Measurements from ENCODE around the gene OAS2.

OAS2 gene

DNA sequence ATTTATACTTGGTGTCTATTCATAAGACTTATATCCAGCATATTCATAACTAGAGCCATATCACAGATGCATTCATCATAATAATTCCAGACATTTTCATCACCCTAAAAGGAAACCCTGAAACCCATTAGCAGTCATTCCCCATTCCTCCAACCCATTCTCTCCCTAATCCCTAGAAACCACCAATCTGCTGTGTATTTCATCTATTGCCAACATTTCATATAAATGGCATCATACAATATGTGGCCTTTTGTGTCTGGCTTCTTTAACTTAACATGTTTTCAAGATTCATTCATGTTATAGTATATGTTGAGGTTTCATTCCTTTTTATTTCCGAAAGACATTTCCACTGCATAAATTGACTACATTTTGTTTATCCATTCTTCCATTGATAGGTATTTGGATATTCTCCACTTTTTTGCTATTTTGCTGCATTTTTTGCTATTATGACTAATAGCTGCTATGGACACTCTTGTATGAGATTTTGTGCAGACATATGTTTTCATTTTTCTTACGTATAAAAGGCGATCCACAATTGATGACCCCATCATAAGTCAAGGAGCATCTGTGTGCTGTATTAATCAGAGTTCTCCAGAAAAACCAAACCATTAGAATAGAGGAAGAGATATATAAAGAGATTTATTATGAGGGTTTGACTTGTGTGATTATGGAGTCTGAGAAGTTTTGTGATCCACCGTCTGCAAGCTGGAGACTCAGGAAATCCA, 5.1 kb upstream of the OAS2 start:
- H3K4me3 ChIP-seq (IDR thresholded peaks at IDR 0.05; ENCODE audit: insufficient read depth, low read depth, low read length): no peak overlapping the region
- no peak overlapping the region for H2AFZ ChIP-seq (ENCODE audit: low read depth)
- no peaks in the 10 kb centered on the region for H3K36me3 ChIP-seq (ENCODE audit: insufficient read depth)
- H3K27ac ChIP-seq: no peak overlapping the region
- H3K79me2 ChIP-seq (ENCODE audit: insufficient read depth, low read depth): no peaks in the 10 kb centered on the region
- H4K20me1 ChIP-seq (ENCODE audit: insufficient read depth): no peaks in the 10 kb centered on the region
- TF ChIP-seq, protein P1, sequence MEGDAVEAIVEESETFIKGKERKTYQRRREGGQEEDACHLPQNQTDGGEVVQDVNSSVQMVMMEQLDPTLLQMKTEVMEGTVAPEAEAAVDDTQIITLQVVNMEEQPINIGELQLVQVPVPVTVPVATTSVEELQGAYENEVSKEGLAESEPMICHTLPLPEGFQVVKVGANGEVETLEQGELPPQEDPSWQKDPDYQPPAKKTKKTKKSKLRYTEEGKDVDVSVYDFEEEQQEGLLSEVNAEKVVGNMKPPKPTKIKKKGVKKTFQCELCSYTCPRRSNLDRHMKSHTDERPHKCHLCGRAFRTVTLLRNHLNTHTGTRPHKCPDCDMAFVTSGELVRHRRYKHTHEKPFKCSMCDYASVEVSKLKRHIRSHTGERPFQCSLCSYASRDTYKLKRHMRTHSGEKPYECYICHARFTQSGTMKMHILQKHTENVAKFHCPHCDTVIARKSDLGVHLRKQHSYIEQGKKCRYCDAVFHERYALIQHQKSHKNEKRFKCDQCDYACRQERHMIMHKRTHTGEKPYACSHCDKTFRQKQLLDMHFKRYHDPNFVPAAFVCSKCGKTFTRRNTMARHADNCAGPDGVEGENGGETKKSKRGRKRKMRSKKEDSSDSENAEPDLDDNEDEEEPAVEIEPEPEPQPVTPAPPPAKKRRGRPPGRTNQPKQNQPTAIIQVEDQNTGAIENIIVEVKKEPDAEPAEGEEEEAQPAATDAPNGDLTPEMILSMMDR (conservative IDR thresholded peaks at IDR 0.05; ENCODE audit: low read depth, low read length): no peak
- no peak overlapping the region for H3K9ac ChIP-seq
- H3K4me1 ChIP-seq (ENCODE audit: low read depth, poor library complexity, severe bottlenecking): peaks cover 13% of the 10 kb centered on the region
- no peaks in the 10 kb centered on the region for H3K27me3 ChIP-seq (ENCODE audit: insufficient read depth, low read depth)
- H3K4me2 ChIP-seq: no peak overlapping the region

DNA sequence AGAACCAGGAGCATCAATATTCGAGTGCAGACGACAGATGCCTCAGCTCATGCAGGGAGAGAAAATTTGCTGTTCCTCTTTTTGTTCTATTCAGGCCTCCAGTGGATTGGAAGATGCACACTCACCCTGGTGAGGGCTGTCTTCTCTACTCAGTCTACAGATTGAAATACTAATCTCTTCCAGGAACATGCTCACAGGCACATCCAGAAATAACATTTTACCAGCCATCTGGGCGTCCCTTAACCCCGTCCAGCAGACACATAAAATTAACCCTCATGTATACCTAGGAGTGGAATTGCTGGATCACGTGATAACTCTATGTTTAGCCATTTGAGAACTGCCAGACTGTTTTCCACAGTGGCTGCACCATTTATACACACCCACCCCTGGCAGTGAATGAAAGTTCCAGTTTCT, 4.5 kb upstream of the OAS2 start:
- H3K4me3 ChIP-seq (IDR thresholded peaks at IDR 0.05; ENCODE audit: insufficient read depth, low read depth, low read length): no peak overlapping the region
- no peak overlapping the region for H3K27ac ChIP-seq
- TF ChIP-seq, protein P1 (conservative IDR thresholded peaks at IDR 0.05; ENCODE audit: low read depth, low read length): no peak
- H2AFZ ChIP-seq (ENCODE audit: low read depth): no peak overlapping the region
- H3K4me1 ChIP-seq (ENCODE audit: low read depth, poor library complexity, severe bottlenecking): peaks cover 18% of the 10 kb centered on the region
- H3K27me3 ChIP-seq (ENCODE audit: insufficient read depth, low read depth): no peaks in the 10 kb centered on the region
- H3K36me3 ChIP-seq (ENCODE audit: insufficient read depth): no peaks in the 10 kb centered on the region
- H3K79me2 ChIP-seq (ENCODE audit: insufficient read depth, low read depth): no peaks in the 10 kb centered on the region
- no peak overlapping the region for H3K9ac ChIP-seq
- H3K4me2 ChIP-seq: no peak overlapping the region
- H4K20me1 ChIP-seq (ENCODE audit: insufficient read depth): no peaks in the 10 kb centered on the region

DNA sequence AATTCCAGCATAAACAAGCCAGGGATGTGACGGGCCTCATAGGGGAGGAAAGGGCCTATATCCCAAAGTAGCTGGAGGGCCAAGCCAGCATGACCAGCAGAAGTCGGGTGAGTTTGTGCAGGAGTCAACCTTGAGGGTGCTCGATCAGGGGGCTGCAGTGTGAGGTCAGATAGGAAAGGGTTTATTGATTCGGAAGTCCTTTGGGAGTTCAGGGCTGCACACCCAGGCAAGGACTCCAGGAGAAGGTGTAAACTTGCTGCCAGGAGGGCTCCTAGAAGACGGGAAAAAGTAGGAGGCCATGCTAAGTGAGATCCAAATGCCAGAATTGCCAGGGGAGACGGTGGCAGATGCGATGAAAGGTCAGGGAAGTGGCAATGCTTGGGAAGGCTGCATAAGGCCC, 3.4 kb upstream of the OAS2 start:
- no peak overlapping the region for H3K27ac ChIP-seq
- no peaks in the 10 kb centered on the region for H4K20me1 ChIP-seq (ENCODE audit: insufficient read depth)
- no peak overlapping the region for H3K9ac ChIP-seq
- H3K4me3 ChIP-seq (IDR thresholded peaks at IDR 0.05; ENCODE audit: insufficient read depth, low read depth, low read length): no peak overlapping the region
- no peaks in the 10 kb centered on the region for H3K27me3 ChIP-seq (ENCODE audit: insufficient read depth, low read depth)
- TF ChIP-seq, protein P1 (conservative IDR thresholded peaks at IDR 0.05; ENCODE audit: low read depth, low read length): no peak
- H3K4me1 ChIP-seq (ENCODE audit: low read depth, poor library complexity, severe bottlenecking): peaks cover 20% of the 10 kb centered on the region
- H3K4me2 ChIP-seq: no peak overlapping the region
- no peak overlapping the region for H2AFZ ChIP-seq (ENCODE audit: low read depth)
- no peaks in the 10 kb centered on the region for H3K79me2 ChIP-seq (ENCODE audit: insufficient read depth, low read depth)
- H3K36me3 ChIP-seq (ENCODE audit: insufficient read depth): no peaks in the 10 kb centered on the region

DNA sequence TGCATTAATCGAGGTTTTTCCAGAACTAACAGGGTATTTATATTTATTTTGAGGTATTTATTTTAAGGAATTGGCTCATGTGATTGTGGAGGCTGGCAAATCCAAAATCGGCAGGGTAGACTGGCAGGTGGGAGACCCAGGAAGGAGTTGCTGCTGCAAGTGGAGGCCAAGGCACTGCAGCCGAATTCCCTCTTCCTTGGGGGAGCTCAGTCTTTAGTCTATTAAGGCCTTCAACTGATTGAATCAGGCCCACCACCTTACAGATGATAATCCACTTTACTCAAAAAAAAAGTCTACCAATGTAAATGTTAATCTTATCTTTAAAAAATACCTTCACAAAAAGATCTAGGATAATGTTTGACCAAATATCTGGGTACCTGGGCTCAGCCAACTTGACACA, 1.2 kb upstream of the OAS2 start:
- no peaks in the 10 kb centered on the region for H3K36me3 ChIP-seq (ENCODE audit: insufficient read depth)
- no peak overlapping the region; the same call in 1 of the 2 replicates for H3K27ac ChIP-seq
- peak overlapping the region; percentile 84; the same call in 1 of the 2 replicates for H3K4me2 ChIP-seq
- TF ChIP-seq, protein P1 (conservative IDR thresholded peaks at IDR 0.05; ENCODE audit: low read depth, low read length): no peak
- no peak overlapping the region; the same call in 1 of the 2 replicates for H3K9ac ChIP-seq
- no peak overlapping the region for H3K4me3 ChIP-seq (IDR thresholded peaks at IDR 0.05; ENCODE audit: insufficient read depth, low read depth, low read length)
- H3K27me3 ChIP-seq (ENCODE audit: insufficient read depth, low read depth): no peaks in the 10 kb centered on the region
- peak overlapping the region; percentile 88 for H2AFZ ChIP-seq (ENCODE audit: low read depth)
- no peaks in the 10 kb centered on the region for H3K79me2 ChIP-seq (ENCODE audit: insufficient read depth, low read depth)
- H3K4me1 ChIP-seq (ENCODE audit: low read depth, poor library complexity, severe bottlenecking): peaks cover 20% of the 10 kb centered on the region
- H4K20me1 ChIP-seq (ENCODE audit: insufficient read depth): no peaks in the 10 kb centered on the region
